H9 (cell line): ENCODE data around the gene ADAMTSL5. TPM values are rescaled to one million over a fixed set of nuclear protein-coding genes. Genes with fewer than 3 reads are reported as not detected.
A peak's percentile ranks its signal among the peaks of the same experiment; 100 is the strongest.
"Not testable (repeated sequence)": the region's sequence is repeated elsewhere in the genome, so short reads cannot be mapped to it uniquely, and the experiment has no call there.

Experiments
- DNase-seq: peaks from one replicate; pipeline ENCODE4 v3.0.0-alpha.2; 2017
- H2AFZ ChIP-seq: one replicate; pipeline ENCODE4 v1.6.1; 2013; ENCODE audit warnings: mild to moderate bottlenecking, low read length, control low read depth, moderate library complexity
- H2AK5ac ChIP-seq: 2 replicates; pipeline ENCODE4 v1.6.1; 2013; ENCODE audit warnings: low read length, control low read depth, mixed read lengths; ENCODE audit not compliant: insufficient read length
- H2BK120ac ChIP-seq: one replicate; pipeline ENCODE4 v1.6.1; 2013; ENCODE audit warnings: low read depth, mild to moderate bottlenecking, low read length, control low read depth, inconsistent platforms; ENCODE audit not compliant: poor library complexity, severe bottlenecking
- H2BK12ac ChIP-seq: 2 replicates; pipeline ENCODE4 v1.6.1; 2013; ENCODE audit warnings: low read length, control low read depth, mixed read lengths, low read depth; ENCODE audit not compliant: insufficient read length
- H2BK15ac ChIP-seq: 2 replicates; pipeline ENCODE4 v1.6.1; 2013; ENCODE audit warnings: low read depth, low read length, control low read depth
- H2BK20ac ChIP-seq: one replicate; pipeline ENCODE4 v1.6.1; 2013; ENCODE audit warnings: low read depth, mild to moderate bottlenecking, low read length, control low read depth, inconsistent platforms; ENCODE audit not compliant: poor library complexity, severe bottlenecking
- H2BK5ac ChIP-seq: 2 replicates; pipeline ENCODE4 v1.6.1; 2013; ENCODE audit warnings: low read length, control low read depth, mixed read lengths; ENCODE audit not compliant: insufficient read length
- H3K14ac ChIP-seq: 2 replicates; pipeline ENCODE4 v1.6.1; 2013; ENCODE audit warnings: low read length, control low read depth; ENCODE audit not compliant: insufficient read depth
- H3K18ac ChIP-seq: 2 replicates; pipeline ENCODE4 v1.6.1; 2013; ENCODE audit warnings: low read depth, mild to moderate bottlenecking, mixed read lengths, low read length, control low read depth; ENCODE audit not compliant: insufficient read length
- H3K23ac ChIP-seq: 2 replicates; pipeline ENCODE4 v1.6.1; 2013; ENCODE audit warnings: low read length, control low read depth, mixed read lengths, low read depth; ENCODE audit not compliant: insufficient read length
- H3K23me2 ChIP-seq: 2 replicates; pipeline ENCODE4 v1.6.1; 2013; ENCODE audit warnings: low read depth, mild to moderate bottlenecking, mixed read lengths, low read length, control low read depth; ENCODE audit not compliant: insufficient read length, poor library complexity, severe bottlenecking
- H3K27ac ChIP-seq: 2 replicates; pipeline ENCODE4 v1.5.1; 2013; ENCODE audit warnings: low read length, control low read depth, mixed read lengths, low read depth; ENCODE audit not compliant: insufficient read length
- H3K27me3 ChIP-seq: 2 replicates; pipeline ENCODE4 v1.6.1; 2013; ENCODE audit warnings: low read length, control low read depth, inconsistent platforms; ENCODE audit not compliant: insufficient read depth
- H3K4ac ChIP-seq: 2 replicates; pipeline ENCODE4 v1.6.1; 2013; ENCODE audit warnings: low read depth, mild to moderate bottlenecking, control low read depth, inconsistent platforms, low read length, moderate library complexity
- H3K4me1 ChIP-seq: 2 replicates; pipeline ENCODE4 v1.6.1; 2013; ENCODE audit warnings: low read length, control low read depth, inconsistent platforms; ENCODE audit not compliant: insufficient read depth
- H3K4me2 ChIP-seq: 2 replicates; pipeline ENCODE4 v1.6.1; 2013; ENCODE audit warnings: low read length, control low read depth, mixed read lengths; ENCODE audit not compliant: insufficient read length, insufficient read depth
- H3K56ac ChIP-seq: 2 replicates; pipeline ENCODE4 v1.6.1; 2013; ENCODE audit warnings: low read depth, mild to moderate bottlenecking, mixed read lengths, low read length, control low read depth; ENCODE audit not compliant: insufficient read length
- H3K79me1 ChIP-seq: 2 replicates; pipeline ENCODE4 v1.6.1; 2013; ENCODE audit warnings: low read depth, mild to moderate bottlenecking, moderate library complexity, low read length, control low read depth, inconsistent platforms; ENCODE audit not compliant: insufficient read depth, poor library complexity, severe bottlenecking
- H3K79me2 ChIP-seq: 2 replicates; pipeline ENCODE4 v1.6.1; 2013; ENCODE audit warnings: low read length, control low read depth, inconsistent platforms; ENCODE audit not compliant: insufficient read depth
- H3K9ac ChIP-seq: 2 replicates; pipeline ENCODE4 v1.6.1; 2013; ENCODE audit warnings: low read length, control low read depth, mixed read lengths; ENCODE audit not compliant: insufficient read length; ENCODE audit errors: extremely low read depth
- H3K9me3 ChIP-seq: one replicate; pipeline ENCODE4 v1.6.1; 2013; ENCODE audit warnings: low read depth, low read length, inconsistent platforms; ENCODE audit not compliant: control insufficient read depth
- H3T11ph ChIP-seq: one replicate; pipeline ENCODE4 v1.6.1; 2013; ENCODE audit warnings: mild to moderate bottlenecking, low read length, control low read depth, inconsistent platforms
- H4K20me1 ChIP-seq: one replicate; pipeline ENCODE4 v1.6.1; 2013; ENCODE audit not compliant: control insufficient read depth, insufficient read length, insufficient read depth
- H4K5ac ChIP-seq: 2 replicates; pipeline ENCODE4 v1.6.1; 2013; ENCODE audit warnings: low read depth, mild to moderate bottlenecking, mixed read lengths, low read length, control low read depth; ENCODE audit not compliant: insufficient read length
- H4K8ac ChIP-seq: replicated peaks from 2 replicates; pipeline ENCODE4 v1.6.1; 2013; ENCODE audit warnings: low read length, control low read depth, mixed read lengths, low read depth; ENCODE audit not compliant: insufficient read length
- H4K91ac ChIP-seq: 2 replicates; pipeline ENCODE4 v1.6.1; 2013; ENCODE audit warnings: low read depth, mild to moderate bottlenecking, moderate library complexity, mixed read lengths, low read length, control low read depth; ENCODE audit not compliant: insufficient read length
- H3K27ac Mint-ChIP-seq, 3 experiments: 2 replicates in 2 of 3; 3 replicates in 1 of 3; pipeline ENCODE4 v1.8.0; 2020 to 2021; ENCODE audit warnings: mixed read lengths in 3 of 3, mild to moderate bottlenecking in 1 of 3, moderate library complexity in 1 of 3
- H3K27me3 Mint-ChIP-seq: 2 replicates; pipeline ENCODE4 v1.8.0; 2021; ENCODE audit warnings: low read depth, mild to moderate bottlenecking, moderate library complexity, mixed read lengths
- H3K36me3 Mint-ChIP-seq, 3 experiments: 2 replicates in 2 of 3; 3 replicates in 1 of 3; pipeline ENCODE4 v1.8.0; 2020 to 2021; ENCODE audit warnings: low read depth in 3 of 3, mixed read lengths in 3 of 3; ENCODE audit not compliant: insufficient read depth in 1 of 3
- H3K4me1 Mint-ChIP-seq, 2 experiments: 2 replicates each; pipeline ENCODE4 v1.8.0; 2020; ENCODE audit warnings: mixed read lengths in 2 of 2
- H3K4me3 Mint-ChIP-seq, 2 experiments: 2 replicates in 1 of 2; 3 replicates in 1 of 2; pipeline ENCODE4 v1.8.0; 2020 to 2021; ENCODE audit warnings: mild to moderate bottlenecking in 2 of 2, mixed read lengths in 2 of 2, moderate library complexity in 1 of 2
- H3K9me3 Mint-ChIP-seq, 2 experiments: 2 replicates in 1 of 2; 3 replicates in 1 of 2; pipeline ENCODE4 v1.8.0; 2020; ENCODE audit warnings: mild to moderate bottlenecking in 2 of 2, mixed read lengths in 2 of 2, moderate library complexity in 1 of 2
- CTCF ChIP-seq: fragments of 200-600 bp; sonication (generic); conservative IDR thresholded peaks from 3 replicates; pipeline ENCODE4 v1.8.0; 2021; ENCODE audit warnings: antibody characterized with exemption, mild to moderate bottlenecking
- WGBS: extraction: QIAGEN DNeasy Blood & Tissue Kit; methylation state at CpG from one replicate; pipeline ENCODE4 v1.1.7; 2013; ENCODE audit warnings: missing lambda C conversion rate, low lambda C conversion rate, mixed read lengths; ENCODE audit not compliant: insufficient read length; ENCODE audit errors: extremely low coverage; 5-methylcytosine and 5-hydroxymethylcytosine counted together
- total RNA-seq: library from RNA; stranded (reverse); gene quantifications from 2 replicates; pipeline ENCODE4 v1.2.1, GENCODE V29; 2021

ADAMTSL5 gene
- total RNA-seq, 1 experiment from 2014 or later = 1.5 TPM

- Histone ChIP-seq H3K4me2 (peak within 1 kb of the TSS; percentile 54), H3K27ac (no peak within 1 kb of the TSS), H3K79me2 (no peaks in the 10 kb centered on the region), H3K9ac (peak within 1 kb of the TSS; percentile 75), H3K23ac (no peak within 1 kb of the TSS), H2BK20ac (no peak within 1 kb of the TSS), H3K27me3 (no peaks in the 10 kb centered on the region), H3K4me1 (no peaks in the 10 kb centered on the region), H3T11ph (no peak within 1 kb of the TSS), H3K14ac (peak within 1 kb of the TSS; percentile 80; the same call in 1 of the 2 replicates), H2BK5ac (no peak within 1 kb of the TSS), H2BK120ac (no peak within 1 kb of the TSS), H3K9me3 (no peaks in the 10 kb centered on the region), H4K5ac (no peak within 1 kb of the TSS), H3K18ac (peak within 1 kb of the TSS; percentile 79), H2AK5ac (no peak within 1 kb of the TSS), H4K91ac (no peak within 1 kb of the TSS), H3K23me2 (peaks cover 3% of the 10 kb centered on the region), H4K20me1 (no peaks in the 10 kb centered on the region), H3K56ac (no peak within 1 kb of the TSS), H4K8ac (no peak within 1 kb of the TSS), H2BK12ac (no peak within 1 kb of the TSS), H2BK15ac (no peak within 1 kb of the TSS), H2AFZ (peak within 1 kb of the TSS; percentile 32), H3K4ac (no peak within 1 kb of the TSS), H3K79me1 (no peaks in the 10 kb centered on the region)
- Mint-ChIP-seq H3K27ac (peak within 1 kb of the TSS; percentile 95 to 98 (median 97); a peak in 6 of 7 replicates), H3K4me1 (peaks cover 0 to 9% of the 10 kb centered on the region in 2 experiments; a peak in 2 of 4 replicates), H3K4me3 (peak within 1 kb of the TSS; percentile 97 to 98), H3K36me3 (peaks cover 5 to 13% (median 11%) of the 10 kb centered on the region in 3 experiments; a peak in 6 of 7 replicates), H3K9me3 (no peaks in the 10 kb centered on the region), H3K27me3 (no peaks in the 10 kb centered on the region; the same call in none of the 2 replicates)
- peak; percentile 94 for DNase-seq
- TF ChIP-seq CTCF = no peak
- WGBS = no CpG with 5 or more reads among the region's 71 CpGs
Measured at GRCh38 chr19:1478934-1479707, 33.7 kb downstream of the ADAMTSL5 start, which contains the start of gene C19orf25. C19orf25 (minus strand) TSS chr19:1479215; CDS start chr19:1478903, 312 bp downstream.

DNA sequence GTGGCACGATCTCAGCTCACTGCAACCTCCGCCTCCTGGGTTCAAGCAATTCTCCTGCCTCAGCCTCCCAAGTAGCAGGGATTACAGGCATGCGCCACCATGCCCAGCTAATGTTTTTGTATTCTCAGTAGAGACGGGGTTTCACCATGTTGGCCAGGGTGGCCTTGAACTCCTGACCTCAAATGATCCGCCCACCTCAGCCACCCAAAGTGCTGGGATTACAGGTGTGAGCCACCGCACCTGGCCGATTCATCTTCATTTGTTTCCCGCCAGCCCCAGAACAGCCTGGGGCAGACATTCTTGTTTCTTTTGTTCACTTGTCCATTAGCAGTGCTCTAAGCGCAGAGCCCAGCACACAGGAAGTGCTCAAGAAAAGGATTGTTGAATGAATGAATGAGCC is 35.8 kb downstream of the ADAMTSL5 start:
- WGBS = no CpG with 5 or more reads among the region's 9 CpGs
- H3K79me1 ChIP-seq = not testable (repeated sequence)

More for the DNA sequence above, 35.8 kb downstream of the ADAMTSL5 start:
- H4K91ac ChIP-seq, H2AFZ ChIP-seq, H2BK12ac ChIP-seq, H3K23me2 ChIP-seq, H3K4me1 ChIP-seq, H3K23ac ChIP-seq, H2BK5ac ChIP-seq, H2AK5ac ChIP-seq, H3K4ac ChIP-seq, H2BK15ac ChIP-seq, H3K56ac ChIP-seq, H4K8ac ChIP-seq, H3K4me2 ChIP-seq, H4K5ac ChIP-seq, H3K14ac ChIP-seq, H2BK20ac ChIP-seq, H3K9ac ChIP-seq, H3K79me2 ChIP-seq, H4K20me1 ChIP-seq, H3K9me3 Mint-ChIP-seq, H3K27me3 ChIP-seq, H3K18ac ChIP-seq, H3T11ph ChIP-seq, H3K27ac Mint-ChIP-seq, H3K9me3 ChIP-seq, H2BK120ac ChIP-seq, H3K27ac ChIP-seq: not testable (repeated sequence)
- H3K4me1 Mint-ChIP-seq = peaks cover 0 to 11% of the 10 kb centered on the region in 2 experiments; a peak in 2 of 4 replicates
- peaks cover 15% of the 10 kb centered on the region for H3K27me3 Mint-ChIP-seq
- H3K4me3 Mint-ChIP-seq = peak overlapping the region; percentile 29 to 63; a peak in 3 of 5 replicates
- peaks cover 5 to 13% (median 11%) of the 10 kb centered on the region in 3 experiments; a peak in 6 of 7 replicates for H3K36me3 Mint-ChIP-seq
- DNase-seq = peak; percentile 27
